Hematopoietic multipotent progenitor cell treated with erythropoietin and hydrocortisone succinate and interleukin-3 and kit ligand, for 15 days (in vitro differentiated cells): ENCODE measurements around the gene CA12.

Experiments
- DNase-seq: peaks from one replicate; pipeline ENCODE4 v3.0.0-alpha.2; 2015; ENCODE audit warnings: low spot score

The CA12 gene

DNA sequence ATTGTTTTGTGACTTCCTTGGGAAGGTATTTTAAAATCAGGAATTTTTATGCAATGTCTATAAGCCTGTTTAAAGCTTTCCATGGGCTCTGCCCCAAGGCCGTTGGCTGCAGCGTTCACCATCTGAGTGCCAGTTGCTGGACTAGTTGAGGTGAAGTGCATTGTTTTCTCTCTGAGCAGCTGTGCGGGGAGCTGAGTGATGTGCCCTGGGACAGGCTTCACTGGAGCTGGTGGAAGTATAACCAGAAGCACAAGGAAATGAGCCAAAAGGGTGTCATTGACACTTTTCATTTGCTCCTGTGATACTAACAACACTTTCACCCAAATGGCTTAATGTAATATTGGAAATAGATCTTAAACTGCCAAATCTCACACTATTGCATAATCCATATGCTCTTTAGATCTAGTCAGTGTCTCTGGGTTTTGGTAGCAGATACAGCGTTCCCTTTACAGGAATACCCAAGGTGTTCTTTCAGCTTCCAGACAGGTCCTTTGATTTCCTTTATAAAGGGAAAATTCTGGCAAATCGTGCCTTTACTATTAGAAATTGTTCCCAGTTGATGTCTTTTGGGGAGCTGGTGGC lies 75.1 kb downstream of the CA12 start:
- no peak for DNase-seq

DNA sequence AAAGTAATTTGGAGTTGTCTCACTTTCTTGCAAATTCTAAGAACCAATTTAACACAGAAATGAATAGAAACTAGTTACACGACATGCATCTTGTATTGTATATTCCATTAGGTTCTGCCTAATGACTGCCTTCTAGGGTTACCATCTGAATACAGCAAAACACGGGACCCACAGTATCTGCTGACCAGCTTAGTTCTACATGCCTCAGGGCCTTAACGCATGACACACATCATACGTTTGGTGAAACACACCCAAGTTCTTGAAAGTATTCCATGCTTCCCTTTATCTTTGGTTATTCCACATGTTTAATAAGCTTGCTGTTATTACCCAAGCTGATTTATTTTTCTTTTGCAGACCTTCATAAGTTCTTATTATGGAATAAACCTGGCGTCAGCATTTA lies 76.4 kb downstream of the CA12 start:
- no peak for DNase-seq

DNA sequence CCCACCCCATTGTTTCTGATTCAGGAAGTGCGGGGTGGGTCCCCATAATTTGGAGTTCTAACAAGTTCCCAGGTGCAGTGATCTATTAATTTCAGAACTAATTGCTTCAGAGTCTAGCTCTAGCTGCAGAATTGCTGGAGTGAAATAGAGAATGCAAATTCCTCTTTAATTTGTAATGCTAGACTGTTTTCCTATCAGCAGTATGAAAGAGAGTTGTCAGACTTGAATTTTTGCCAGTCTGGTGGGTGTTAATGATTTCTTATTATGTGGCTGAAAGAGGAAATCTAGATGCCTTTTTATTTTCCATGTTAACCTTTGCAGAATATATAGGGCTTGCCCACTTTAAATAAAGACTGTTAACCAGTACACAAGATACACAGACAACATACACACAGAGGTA lies 80.6 kb downstream of the CA12 start:
- no peak for DNase-seq

DNA sequence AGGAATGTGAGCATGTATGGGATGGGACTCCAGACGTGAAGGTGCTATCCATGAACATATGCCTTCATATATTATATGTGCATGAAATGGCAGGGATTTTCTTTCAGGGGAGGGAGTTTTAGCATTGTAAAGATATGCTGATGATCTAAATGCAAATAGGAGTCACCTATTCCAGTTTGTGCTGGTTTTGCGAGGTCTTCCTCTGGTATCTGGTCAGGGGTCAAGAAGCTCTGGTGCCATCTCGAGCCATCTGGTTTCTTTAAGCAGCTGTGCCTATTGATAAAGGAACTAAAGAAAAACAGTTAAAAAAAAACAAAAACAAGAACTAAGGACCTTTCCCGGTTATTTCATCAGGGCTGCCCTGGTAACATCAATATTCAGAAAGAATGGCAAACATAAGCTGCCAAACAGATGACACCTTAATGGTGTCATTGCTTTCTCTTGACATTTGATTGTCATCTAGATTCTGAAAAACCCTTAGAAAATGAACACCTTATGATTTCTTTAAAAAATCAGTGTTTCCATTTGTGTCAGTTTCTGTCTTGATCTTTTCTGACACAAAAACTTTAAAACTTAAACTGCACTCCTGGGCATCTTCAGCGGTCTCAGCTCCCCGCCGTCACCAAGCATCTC lies 81.6 kb downstream of the CA12 start:
- no peak for DNase-seq

DNA sequence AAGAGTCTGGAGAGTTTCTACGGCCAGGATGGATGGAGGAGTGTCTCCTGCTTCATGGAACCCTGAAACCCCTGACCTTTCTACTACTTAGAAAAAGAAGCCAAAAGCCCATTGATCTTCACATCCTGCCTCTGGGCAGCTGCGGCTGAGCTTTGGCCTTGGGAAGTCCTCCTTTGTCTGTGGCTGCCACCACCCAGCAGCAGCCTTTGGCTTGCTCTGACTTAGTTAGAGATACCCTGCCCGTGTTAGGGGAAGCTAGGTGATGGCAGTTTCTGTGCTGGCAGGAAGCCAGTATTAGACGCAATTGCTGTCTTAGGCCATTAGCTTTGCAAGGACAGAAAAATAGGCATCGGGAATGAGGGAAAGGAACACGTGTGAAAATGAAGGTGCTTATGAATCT lies 85.5 kb downstream of the CA12 start:
- DNase-seq: no peak

DNA sequence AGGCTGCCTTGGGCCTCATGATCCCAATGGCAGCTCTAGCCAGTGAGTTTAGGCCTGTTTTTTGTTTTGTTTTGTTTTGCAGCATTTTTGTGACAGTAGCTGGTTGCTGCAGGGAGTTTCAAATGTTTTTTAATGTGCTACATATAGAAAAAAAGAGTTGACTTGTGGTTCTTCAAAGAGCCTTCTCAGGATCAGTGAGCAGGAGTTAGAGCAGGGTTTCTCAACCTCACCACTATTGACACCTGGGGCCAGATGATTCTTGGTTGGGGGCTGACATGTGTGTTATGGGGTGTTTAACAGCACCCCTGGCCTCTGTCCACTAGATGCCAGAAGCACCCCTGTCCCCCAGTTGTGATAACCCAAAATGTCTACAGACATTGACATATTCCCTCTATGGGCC lies 86.3 kb downstream of the CA12 start:
- DNase-seq: no peak

DNA sequence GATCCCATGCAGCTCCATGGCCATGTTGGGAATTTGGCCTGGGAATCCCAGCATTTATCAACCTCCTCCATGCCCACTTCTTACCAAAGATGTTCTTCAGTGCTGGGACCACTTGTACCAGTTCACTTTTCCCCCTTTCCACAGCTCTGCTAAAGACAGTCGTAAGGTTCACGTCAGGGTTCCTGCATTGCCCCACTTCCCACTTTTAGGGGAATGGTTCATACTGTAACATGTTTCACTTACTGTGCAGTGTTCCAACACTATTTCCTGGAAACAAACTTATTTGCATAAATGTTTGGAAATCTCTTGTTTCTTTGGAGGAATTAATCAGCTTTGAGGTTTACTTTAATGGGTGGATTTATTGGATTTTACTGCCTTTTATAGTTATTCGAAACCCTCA lies 87.3 kb downstream of the CA12 start:
- no peak for DNase-seq

DNA sequence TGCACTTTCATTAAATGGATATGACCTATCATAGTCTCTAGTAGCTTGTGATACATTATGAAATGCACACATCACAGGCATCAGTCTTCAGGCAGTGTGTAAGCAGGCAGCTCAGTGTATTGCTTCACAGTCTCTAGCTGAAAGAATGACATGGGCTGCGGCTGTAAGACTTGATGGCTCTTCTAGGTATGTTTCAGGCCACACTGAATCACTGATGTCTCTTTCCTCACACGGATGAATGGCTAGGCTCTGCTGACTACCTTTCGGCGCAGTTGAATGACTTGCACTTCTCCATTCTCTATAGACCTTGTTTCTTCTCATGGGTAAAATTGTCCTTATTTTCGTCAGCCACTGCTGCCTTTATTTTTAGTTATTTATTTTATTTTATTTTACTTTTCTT lies 88.9 kb downstream of the CA12 start:
- DNase-seq: no peak

DNA sequence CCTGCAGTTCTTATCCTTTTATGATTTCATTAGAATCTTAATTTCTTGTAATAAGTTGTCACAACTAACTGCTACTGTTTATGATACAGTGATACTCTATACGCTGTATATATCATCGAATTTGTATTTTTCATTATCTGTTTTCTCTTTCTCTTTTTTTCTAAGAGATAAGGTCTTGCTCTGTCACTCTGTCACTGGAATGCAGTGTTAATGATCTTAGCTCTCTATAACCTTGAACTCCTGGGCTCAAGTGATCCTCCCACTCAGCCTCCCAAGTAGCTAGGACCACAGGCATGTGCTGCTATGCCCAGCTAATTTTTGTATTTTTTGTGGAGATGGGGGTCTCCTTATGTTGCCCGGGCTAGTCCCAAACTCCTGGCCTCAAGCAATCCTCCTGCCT lies 89.4 kb downstream of the CA12 start:
- no peak for DNase-seq

DNA sequence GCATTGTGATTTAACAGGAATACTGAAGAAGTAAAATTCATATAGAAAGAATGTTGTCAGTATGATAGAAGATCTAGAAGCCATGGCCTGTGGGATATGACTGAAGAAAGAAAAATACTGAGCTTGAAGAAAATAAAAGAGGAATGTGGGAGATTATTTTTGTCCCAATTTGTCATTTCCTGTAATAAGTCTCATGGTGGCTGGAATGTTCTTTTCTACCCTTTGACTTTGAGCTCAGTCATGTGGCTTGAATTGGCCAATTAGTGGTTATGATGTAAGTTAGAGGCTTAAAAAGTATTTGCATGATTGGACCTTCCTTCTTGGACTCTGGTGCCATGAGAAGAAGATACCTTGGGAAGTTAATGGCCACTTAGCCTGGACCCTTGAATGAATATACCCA lies 90.1 kb downstream of the CA12 start:
- no peak for DNase-seq

DNA sequence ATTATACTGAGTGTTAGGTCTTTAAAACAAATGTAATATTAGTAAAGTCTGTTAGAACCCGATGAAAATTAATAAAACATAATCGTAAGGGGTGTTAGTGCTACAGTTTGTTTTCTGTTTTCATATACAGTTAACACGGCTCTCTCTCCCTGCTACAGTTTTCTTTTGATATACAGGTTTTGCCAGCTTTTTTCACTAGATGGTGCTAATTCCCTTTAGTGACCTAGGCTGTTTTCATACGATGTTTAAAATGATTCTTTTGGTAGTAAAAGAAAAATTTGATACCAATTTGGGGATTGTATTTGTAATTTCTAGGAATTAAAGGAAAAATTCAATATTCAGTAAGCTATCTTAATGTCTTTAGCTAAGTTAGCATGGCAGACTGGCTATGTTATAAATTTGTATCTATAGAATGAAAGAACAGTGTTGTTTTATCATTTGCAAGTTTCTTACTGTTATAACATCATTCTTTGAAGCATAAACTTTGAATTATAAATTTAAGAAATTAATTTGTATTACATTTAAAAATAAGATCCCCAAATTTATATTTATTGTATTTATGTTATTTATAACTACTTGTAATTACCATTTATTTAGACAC lies 92.8 kb downstream of the CA12 start:
- peak; percentile 62 for DNase-seq

DNA sequence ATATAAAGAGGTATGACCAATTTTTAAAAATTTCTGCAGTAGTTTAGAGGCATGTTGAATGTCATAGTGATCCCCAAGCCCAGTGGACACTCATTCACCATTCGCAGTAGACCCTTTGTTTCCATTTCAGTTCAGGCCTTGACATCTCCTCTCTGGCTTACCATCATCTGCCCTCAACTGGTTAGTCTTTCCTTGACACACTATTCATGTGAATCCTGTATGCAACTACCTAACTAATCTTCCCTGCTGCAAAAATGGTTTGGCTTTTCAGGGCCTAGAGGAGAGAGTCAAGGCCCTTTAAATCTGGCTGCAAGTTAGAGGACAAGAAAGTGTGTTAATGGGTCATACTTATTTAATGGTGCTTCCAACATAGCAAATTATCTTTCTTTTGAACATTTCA lies 93.3 kb downstream of the CA12 start:
- no peak for DNase-seq

DNA sequence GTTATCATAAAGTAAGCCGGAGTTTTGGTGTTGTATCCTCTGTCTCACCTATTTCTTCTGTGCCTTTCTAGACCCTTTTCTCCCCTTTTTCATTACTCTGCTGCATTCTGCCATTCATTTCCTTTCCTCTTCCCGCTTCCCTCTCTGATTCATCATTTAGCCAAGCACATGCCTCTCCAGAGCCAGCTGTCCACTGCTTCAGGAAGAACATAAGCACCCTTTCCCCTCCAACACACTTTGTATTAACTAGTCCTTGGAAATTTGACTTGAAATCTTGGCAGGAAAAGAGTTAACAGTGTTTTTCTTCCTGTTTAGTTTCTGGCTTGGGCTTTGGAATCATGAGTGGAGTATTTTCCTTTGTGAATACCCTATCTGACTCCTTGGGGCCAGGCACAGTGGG lies 94.5 kb downstream of the CA12 start:
- no peak for DNase-seq

DNA sequence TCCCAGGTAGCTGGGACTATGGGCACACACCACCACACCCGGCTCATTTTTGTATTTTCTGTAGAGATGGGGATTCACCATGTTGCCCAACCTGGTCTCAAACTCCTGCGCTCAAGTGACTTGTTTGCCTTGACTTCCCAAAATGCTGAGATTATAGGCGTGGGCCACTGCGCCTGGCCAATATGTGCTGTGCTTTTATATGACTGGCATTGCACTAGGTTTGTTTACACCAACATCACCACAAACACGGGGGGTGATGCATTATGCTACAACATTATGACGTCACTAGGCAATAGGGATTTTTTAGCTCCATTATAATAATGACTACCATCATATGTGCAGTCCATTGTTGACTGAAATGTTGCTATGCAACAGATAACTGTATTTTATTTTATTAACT lies 97.3 kb downstream of the CA12 start:
- no peak for DNase-seq

DNA sequence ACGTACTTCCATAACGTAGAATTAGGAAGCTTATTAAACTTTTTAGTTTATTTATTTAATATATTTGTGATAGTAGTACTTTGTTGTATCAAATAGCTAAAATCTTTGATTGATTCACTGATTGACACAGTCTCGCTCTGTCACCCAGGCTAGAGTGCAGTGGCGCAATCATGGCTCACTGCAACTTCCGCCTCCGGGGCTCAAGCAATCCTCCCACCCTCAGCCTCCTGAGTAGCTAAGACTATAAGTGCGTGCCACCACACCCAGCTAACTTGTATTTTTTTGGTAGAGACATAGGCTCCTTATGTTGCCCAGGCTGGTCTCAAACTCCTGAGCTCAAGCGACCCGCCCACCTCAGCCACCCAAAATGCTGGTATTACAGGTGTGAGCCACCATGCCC lies 98.5 kb downstream of the CA12 start:
- DNase-seq: no peak

DNA sequence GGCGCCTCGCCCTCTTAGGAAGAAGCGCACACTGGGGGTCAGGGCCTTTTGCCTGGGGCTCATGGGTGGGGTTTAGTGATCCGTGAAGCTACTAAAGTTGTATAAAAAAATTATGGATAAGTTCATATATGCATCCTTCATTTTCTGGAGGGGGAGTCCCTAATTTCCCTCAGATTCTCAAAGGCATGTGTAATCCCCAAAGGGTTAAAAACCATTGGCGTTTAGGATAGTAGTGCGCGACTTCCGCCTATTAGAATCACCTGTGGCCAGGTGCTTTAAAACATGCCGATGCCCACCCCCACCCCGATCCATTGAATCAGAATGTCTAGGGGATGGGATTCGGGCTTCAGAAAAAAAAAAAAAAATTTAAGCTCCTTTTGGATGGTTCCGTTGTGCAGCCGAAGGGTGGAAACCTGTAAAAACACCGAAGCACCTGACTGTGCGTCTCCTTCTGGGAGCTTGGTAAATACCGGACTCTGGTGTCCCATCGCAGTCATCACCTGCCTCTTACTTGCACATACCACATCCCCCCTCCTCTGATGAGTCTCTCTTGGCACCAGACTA lies 103.7 kb downstream of the CA12 start:
- no peak for DNase-seq

DNA sequence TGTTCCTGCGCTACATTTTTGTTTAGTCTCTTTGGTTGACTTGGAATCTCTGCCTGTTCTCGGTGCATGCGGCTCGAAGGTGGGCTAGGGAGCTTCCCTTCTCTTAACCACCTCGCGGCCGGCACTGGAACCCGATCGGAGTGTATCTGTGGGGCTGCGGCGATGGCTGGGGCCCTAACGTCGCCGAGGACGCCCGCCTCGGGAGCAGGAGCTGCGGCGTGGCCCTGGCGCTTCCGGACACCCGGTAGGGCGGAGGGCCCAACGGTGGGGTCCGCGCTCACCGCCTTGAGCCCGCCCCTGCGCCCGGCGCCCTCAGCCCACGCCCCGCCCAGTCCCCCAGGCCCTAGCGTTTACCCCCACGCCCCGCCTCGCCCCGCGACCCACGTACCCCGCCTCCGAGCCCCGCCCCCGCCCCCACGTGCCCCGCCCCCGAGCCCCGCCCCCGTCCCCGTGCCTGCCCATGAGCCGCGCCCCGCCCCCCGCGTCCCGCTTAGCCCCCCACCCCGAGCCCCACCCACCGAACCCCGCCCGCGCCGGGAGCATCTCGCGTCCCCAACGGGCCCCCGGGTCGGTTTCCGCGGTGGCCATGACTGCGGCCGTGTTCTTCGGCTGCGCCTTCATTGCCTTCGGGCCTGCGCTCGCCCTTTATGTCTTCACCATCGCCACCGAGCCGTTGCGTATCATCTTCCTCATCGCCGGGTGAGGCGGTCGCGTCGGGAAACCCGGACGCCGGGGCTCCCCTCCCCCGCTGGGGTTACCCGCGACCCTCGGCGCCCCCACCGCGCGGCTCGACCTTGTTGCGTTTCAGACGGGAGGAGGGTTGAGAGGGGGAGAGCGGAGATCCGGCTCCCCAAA lies 104.4 kb downstream of the CA12 start, which contains the start of gene APH1B:
Gene APH1B (plus strand): TSS at position 568 of the 855 bp plus-strand sequence. CDS start 19 bp downstream, at position 587.
- peak; percentile 65 for DNase-seq

DNA sequence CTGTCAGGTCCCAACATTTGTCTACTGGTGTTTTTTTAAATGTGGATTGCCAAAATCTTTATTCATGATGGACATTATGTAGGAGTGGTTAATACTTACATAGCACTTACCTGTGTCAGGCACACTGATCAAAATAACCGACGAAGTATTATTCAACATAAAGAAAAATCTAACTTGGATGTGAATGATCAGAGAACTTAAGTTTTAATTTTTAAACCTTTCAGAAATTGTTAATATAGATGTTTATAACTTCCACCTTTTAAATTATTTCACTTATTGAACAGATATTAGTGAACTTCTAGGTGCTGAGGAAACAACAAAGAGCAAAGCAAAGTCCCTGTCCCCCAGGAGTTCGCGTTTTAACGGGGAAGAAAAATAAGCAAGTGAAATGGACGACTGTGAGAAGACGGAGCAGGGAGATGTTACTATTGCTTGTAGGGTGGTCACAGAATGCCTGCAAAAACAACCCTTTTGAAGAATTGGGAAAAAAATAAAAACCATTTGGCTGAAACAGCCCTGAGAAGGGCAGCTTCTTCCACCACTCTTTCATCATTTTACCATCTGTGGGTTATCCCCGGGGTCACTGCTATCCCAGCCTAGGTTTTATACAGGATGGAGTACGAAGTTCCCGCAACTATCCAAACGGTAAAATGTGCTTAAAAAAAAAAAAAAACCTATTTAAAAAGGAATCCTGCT lies 105.2 kb downstream of the CA12 start:
- DNase-seq: no peak

DNA sequence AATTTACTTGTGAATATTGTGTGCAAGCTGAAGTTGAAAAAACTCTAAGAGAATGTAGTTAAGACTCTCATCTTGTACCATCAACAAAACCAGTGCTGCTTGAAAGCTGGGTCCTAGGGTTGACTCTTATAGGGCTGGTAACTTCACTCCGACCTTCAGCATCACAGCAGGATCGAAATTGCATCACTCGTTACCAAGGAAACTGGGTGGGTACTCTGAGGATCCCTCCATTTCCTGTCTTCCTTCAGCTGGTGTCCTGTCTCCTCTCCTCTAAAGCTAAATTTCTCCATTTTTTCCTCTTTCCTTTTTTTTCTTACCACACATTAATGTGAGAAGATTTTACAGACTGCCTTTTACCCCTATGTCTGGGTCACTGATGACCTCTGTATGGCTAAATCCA lies 107.2 kb downstream of the CA12 start:
- no peak for DNase-seq
